ENCODE results near the gene TARBP1.

- TF ChIP-seq CTCF (IDR thresholded peaks at IDR 0.05) (no peak), EZH2 (IDR thresholded peaks at IDR 0.05; ENCODE audit: borderline replicate concordance, insufficient read depth, low read depth, low read length, poor library complexity, severe bottlenecking) (no peak)
These were observed 15.1 kb upstream of the TARBP1 start for GRCh38 chr1:234494049-234494448.
